ENCODE data around the gene DNAJC5. TPM values are rescaled to one million over a fixed set of nuclear protein-coding genes. Genes with fewer than 3 reads are reported as not detected.

The DNAJC5 gene
- total RNA-seq, 2 experiments from 2014 or later = 32.1 to 32.9 TPM

DNA sequence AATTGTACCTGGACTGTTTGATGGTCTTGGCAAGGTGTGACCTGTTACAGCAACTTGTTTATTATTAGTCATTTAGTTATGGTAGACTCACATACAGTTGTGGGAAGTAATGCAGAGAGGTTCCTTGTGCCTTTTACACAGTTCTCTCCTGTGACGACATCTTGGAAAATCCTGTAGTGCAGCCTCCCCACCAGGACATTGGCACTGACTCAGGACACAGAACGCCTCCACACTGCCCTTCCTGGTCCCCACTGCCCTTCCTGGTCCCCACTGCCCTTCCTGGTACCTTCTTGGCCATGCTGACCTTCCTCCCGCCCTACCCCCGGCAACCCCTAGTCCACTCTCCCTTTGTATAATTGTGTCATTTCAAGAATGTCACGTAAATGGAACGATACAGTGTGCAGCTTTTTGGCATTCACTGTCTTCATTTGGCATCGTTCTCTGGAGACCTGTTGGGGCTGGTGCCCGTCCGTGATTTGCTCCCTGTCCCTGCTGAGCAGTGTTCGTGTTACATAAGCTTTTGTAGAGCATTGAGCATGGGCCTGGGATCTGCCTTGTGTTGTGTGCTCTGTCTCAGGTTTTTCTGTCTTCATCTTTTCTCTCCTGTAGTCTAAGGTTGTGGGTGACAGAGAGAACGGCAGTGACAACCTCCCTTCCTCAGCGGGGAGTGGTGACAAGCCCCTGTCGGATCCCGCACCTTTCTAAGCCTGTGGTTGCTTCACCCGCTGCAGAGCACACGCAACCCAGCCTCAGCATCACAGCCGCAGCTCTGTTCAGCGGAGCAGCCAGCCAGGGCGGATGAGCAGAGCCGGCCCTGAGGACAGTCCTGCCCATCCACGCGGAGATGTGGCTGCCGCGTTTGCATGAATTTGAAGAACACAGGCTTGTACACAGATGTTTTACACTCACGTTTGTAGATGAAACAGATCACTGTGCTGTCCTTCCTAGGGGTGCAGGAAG lies 5.4 kb upstream of the DNAJC5 start:
- Mint-ChIP-seq H3K4me3 (no peak overlapping the region), H3K27me3 (no peaks in the 10 kb centered on the region), H3K4me1 (peaks cover 4% of the 10 kb centered on the region), H3K36me3 (peaks cover 6% of the 10 kb centered on the region), H3K27ac (no peak overlapping the region), H3K9me3 (no peaks in the 10 kb centered on the region)
- no peak for DNase-seq

DNA sequence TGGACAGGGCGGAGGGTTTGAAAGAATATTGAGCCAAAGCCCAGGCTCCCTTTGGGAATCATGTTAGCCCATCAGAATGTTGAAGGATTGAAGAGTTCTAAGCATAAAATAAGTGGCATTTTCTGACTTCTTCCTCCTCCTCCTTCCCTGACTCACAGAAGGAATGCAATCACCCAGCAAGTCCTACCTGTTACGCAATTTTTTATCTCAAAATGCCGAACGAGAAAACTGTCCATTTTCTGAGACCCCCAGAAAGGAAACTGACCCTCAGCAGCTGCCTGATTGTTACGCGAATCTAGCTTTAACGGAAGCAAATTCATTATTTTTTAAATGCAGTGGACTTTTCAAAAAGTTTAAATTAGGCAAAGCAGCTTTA lies 4.7 kb upstream of the DNAJC5 start:
- DNase-seq = no peak
- Mint-ChIP-seq H3K4me1 (peaks cover 4% of the 10 kb centered on the region), H3K4me3 (no peak overlapping the region), H3K27me3 (no peaks in the 10 kb centered on the region), H3K36me3 (peaks cover 6% of the 10 kb centered on the region), H3K27ac (no peak overlapping the region), H3K9me3 (no peaks in the 10 kb centered on the region)

DNA sequence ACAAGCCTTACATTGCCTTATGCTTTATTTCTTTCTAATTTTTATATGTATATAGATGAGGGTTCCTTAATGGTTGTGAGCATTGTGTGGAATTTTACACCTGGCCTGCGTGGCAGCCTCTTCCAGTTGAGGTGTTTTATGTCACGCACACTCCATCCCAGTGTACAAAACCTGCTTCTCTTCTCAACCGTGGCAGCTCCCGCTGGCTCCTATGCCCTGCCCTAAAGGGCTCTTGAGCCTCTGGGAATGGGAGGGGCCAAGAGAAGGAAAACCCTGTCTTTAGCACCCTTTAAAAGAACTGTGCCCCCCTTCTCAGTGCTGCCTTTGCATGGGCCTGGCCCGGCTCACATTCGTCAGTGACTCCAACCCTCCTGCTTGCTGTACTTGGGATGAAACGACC lies 4.3 kb upstream of the DNAJC5 start:
- H3K4me3 Mint-ChIP-seq = no peak overlapping the region
- H3K36me3 Mint-ChIP-seq = peaks cover 6% of the 10 kb centered on the region
- H3K27me3 Mint-ChIP-seq = no peaks in the 10 kb centered on the region
- H3K9me3 Mint-ChIP-seq = no peaks in the 10 kb centered on the region
- peaks cover 4% of the 10 kb centered on the region for H3K4me1 Mint-ChIP-seq
- DNase-seq = no peak
- H3K27ac Mint-ChIP-seq = no peak overlapping the region

- Mint-ChIP-seq H3K36me3 (peaks cover 6% of the 10 kb centered on the region), H3K4me1 (peaks cover 6% of the 10 kb centered on the region), H3K27me3 (no peaks in the 10 kb centered on the region), H3K4me3 (no peak overlapping the region), H3K9me3 (no peaks in the 10 kb centered on the region), H3K27ac (no peak overlapping the region)
- no peak for DNase-seq
These were observed 3.6 kb upstream of the DNAJC5 start for GRCh38 chr20:63891061-63892002.

GRCh38 chr20:63892402-63892801 lies 2.5 kb upstream of the DNAJC5 start:
- H3K36me3 Mint-ChIP-seq = peaks cover 8% of the 10 kb centered on the region
- no peaks in the 10 kb centered on the region for H3K27me3 Mint-ChIP-seq
- no peak overlapping the region for H3K27ac Mint-ChIP-seq
- peaks cover 14% of the 10 kb centered on the region for H3K4me1 Mint-ChIP-seq
- no peak overlapping the region for H3K4me3 Mint-ChIP-seq
- DNase-seq = no peak
- H3K9me3 Mint-ChIP-seq = no peaks in the 10 kb centered on the region

DNA sequence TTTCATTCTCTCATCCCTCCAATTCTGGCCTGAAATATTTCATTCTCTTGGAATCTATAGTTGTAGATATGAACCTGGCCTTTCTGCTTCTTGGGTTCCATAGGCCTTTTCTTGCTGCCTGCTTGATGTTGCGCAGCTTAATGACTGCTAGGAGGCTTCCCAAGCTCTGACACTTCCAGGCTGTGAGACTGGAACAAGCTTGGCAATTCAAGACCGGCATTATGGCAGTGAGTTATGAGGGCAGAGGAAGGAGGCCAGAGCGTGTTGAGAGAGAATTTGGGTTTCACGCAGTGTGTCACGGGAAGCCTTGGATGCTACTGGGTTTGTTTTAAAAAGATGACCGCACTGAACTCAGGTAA lies 948 bp upstream of the DNAJC5 start:
- Mint-ChIP-seq H3K27me3 (no peaks in the 10 kb centered on the region), H3K4me1 (peaks cover 30% of the 10 kb centered on the region), H3K36me3 (peaks cover 16% of the 10 kb centered on the region), H3K27ac (peak overlapping the region; percentile 27), H3K4me3 (peak overlapping the region; percentile 67), H3K9me3 (no peaks in the 10 kb centered on the region)
- DNase-seq = no peak

DNA sequence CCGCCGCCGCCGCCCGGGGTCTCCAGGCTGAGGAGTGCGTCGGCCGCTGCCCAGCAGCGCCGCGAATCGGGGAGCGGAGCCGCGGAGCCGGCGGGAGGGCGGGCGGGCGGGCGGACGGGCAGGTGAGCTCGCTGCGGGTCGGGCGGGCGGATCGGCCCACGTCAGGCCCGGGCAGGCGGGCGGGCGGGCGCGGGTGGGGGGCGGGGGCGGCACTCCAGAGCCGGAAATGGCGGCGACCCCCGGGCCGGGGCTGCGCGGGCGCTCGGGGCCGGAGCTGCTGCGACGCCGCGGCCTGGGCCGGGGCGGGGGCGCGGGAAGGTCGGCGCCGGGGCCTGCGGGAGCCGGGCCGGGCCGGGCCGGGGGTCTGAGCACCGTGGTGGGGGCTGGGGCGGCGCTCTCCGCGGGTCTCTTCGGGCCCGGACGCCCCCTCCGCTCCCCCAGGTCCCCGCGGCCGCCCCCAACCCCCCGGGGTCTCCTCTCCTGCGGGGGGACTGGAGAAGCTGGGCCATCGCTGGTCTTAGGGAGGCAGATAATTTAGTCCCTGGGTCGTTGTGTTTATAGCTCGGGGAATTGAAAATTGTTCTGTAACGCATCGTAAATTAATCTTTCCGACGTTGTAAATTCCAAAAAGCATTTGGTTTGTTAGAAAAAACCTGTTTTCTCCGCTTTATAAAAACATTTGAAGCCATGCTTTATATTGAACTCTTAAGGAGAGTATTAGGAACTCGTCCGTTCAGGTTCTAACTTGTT lies 451 bp downstream of the DNAJC5 start:
- Mint-ChIP-seq H3K9me3 (no peaks in the 10 kb centered on the region), H3K36me3 (peaks cover 16% of the 10 kb centered on the region), H3K27me3 (no peaks in the 10 kb centered on the region), H3K27ac (peak overlapping the region; percentile 94), H3K4me3 (peak overlapping the region; percentile 92), H3K4me1 (peaks cover 35% of the 10 kb centered on the region)
- no peak for DNase-seq

GRCh38 chr20:63895952-63896263 lies 982 bp downstream of the DNAJC5 start:
- no peak for DNase-seq
- H3K27ac Mint-ChIP-seq = peak overlapping the region; percentile 94
- no peaks in the 10 kb centered on the region for H3K27me3 Mint-ChIP-seq
- peak overlapping the region; percentile 92 for H3K4me3 Mint-ChIP-seq
- no peaks in the 10 kb centered on the region for H3K9me3 Mint-ChIP-seq
- H3K36me3 Mint-ChIP-seq = peaks cover 16% of the 10 kb centered on the region
- peaks cover 38% of the 10 kb centered on the region for H3K4me1 Mint-ChIP-seq

- Mint-ChIP-seq H3K9me3 (no peaks in the 10 kb centered on the region), H3K4me1 (peaks cover 44% of the 10 kb centered on the region), H3K4me3 (peak overlapping the region; percentile 92), H3K27me3 (no peaks in the 10 kb centered on the region), H3K36me3 (peaks cover 19% of the 10 kb centered on the region), H3K27ac (peak overlapping the region; percentile 94)
- DNase-seq = peak; percentile 48
These were observed 1.6 kb downstream of the DNAJC5 start for GRCh38 chr20:63896264-63897105.

DNA sequence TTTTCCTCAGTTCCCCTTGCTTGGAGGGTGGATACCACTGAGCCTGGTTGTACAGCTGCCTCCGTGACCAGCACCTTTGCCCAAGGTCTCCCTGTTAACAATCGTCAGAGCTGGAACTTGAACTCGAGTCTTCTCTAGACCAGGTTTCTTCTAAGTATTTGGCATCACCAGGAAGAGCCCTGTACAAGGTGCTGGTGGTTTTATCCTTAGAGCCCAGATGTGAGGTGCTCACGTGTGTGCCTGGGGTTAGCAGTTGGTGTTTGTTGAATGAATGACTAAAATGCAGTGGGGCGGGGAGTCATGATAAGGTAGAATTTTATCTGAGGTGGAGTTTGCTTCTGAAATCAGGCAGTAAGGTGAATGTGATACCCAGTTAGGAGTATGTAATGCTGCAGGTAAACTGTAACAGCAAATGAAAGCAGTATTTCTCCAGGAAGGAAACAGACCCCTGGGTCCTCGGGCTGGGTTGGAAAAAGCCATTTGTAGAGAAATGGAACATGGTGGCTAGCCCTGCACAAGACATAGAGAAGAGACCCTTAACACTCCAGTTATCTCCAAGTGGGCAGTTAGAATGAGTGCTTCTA lies 3.1 kb downstream of the DNAJC5 start:
- H3K4me3 Mint-ChIP-seq = no peak overlapping the region
- H3K36me3 Mint-ChIP-seq = peaks cover 26% of the 10 kb centered on the region
- peaks cover 53% of the 10 kb centered on the region for H3K4me1 Mint-ChIP-seq
- peak overlapping the region; percentile 1 for H3K27ac Mint-ChIP-seq
- H3K27me3 Mint-ChIP-seq = no peaks in the 10 kb centered on the region
- no peaks in the 10 kb centered on the region for H3K9me3 Mint-ChIP-seq
- DNase-seq = no peak

DNA sequence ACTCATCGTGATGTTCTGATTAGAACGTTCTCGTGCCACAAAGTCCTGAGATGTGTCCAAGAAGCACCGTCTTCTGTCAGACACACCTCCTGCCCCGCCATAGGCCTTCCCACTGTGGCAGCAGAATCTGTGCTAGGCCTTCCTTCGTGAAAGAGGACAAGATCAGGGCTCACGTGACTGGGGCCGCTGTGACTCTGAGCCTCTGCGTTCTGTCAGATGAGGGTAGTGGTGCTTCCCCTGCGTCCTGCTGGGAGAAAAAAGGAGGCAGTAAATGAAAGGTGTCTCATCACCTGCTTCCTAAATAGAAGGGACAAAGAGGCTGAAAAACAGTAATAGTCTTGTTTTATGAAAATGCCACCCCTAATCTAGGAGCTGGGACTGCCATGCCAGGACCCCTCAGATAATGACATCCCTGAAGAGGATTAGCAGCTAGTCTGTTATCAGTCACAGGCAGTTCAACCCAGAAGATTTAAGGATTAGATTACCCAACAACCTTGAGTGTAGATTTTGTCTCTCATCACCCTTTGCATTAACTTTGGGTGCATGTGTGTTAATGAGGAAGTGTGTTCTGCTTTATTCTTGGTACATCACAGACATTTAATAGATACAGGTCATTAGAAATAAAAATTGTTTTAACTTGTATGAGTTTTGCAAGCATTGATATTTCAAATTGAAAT lies 4.1 kb downstream of the DNAJC5 start:
- no peaks in the 10 kb centered on the region for H3K9me3 Mint-ChIP-seq
- no peak overlapping the region for H3K4me3 Mint-ChIP-seq
- no peaks in the 10 kb centered on the region for H3K27me3 Mint-ChIP-seq
- peaks cover 55% of the 10 kb centered on the region for H3K4me1 Mint-ChIP-seq
- H3K27ac Mint-ChIP-seq = peak overlapping the region; percentile 56
- H3K36me3 Mint-ChIP-seq = peaks cover 27% of the 10 kb centered on the region
- no peak for DNase-seq

DNA sequence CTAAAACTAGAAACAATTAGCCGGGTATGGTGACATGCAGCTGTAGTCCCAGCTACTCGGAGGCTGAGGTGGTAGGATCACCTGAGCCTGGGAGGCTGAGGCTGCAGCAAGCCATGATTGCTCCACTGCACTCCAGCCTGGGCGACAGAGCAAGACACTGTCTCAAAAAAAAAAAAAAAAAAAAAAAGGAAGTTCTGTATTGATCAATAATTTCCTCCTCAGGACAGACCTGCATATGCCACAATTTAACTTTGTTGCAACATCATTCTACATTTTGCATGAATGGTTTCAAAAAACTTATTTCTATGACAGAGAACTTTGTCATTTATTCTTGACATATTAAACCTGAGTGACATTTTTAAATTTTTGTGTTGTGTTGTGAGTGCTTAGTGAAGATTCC lies 5.5 kb downstream of the DNAJC5 start:
- Mint-ChIP-seq H3K36me3 (peaks cover 29% of the 10 kb centered on the region), H3K4me1 (peaks cover 57% of the 10 kb centered on the region), H3K9me3 (no peaks in the 10 kb centered on the region), H3K27me3 (no peaks in the 10 kb centered on the region), H3K27ac (no peak overlapping the region), H3K4me3 (no peak overlapping the region)
- no peak for DNase-seq

DNA sequence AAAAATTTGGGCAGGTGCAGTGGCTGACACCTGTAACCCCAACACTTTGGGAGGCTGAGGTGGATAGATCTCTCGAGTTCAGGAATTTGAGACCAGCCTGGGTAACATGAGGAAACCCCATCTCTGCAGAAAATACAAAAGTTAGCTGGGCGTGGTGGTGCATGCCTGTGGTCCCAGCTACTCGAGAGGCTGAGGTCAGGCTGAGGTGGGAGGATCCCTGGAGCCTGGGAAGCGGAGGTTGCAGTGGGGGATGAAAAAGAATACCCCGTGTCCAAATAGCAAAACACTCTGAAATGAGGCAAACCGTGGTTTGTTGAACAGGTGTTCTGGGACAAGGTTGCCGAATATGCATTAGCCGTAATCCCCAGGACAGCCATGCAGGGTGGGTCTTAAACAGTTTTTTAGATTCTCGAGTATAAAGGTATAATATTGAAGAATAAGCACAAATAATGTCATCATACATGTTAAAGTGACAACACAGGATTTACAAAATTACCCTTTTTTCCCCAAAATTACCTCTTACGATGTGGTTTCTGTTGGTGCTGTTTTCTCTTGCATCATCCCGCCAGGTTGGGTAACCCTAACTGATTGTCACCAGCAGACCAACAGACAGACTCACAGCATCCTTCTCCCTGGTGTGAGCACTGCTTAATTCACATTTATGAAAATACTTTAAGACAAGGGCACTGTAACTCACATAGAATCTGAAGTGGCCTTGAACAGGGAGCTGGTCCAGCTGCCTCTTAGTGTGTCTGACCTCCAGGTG lies 9.1 kb downstream of the DNAJC5 start:
- H3K4me3 Mint-ChIP-seq = no peak overlapping the region
- H3K36me3 Mint-ChIP-seq = peaks cover 16% of the 10 kb centered on the region
- H3K27ac Mint-ChIP-seq = peak overlapping the region; percentile 34
- DNase-seq = no peak
- no peaks in the 10 kb centered on the region for H3K27me3 Mint-ChIP-seq
- no peaks in the 10 kb centered on the region for H3K9me3 Mint-ChIP-seq
- peaks cover 36% of the 10 kb centered on the region for H3K4me1 Mint-ChIP-seq

All from activated naive CD8-positive, alpha-beta T cell treated with anti-CD3 and anti-CD28 coated beads for 36 hours (primary cell).